GM23338 (cell line): ENCODE measurements around the gene OSBPL3. TPM values are rescaled to one million over a fixed set of nuclear protein-coding genes. Genes with fewer than 3 reads are reported as not detected.

Source experiments
- ATAC-seq: fragments of 200-7000 bp; cut with Tn5 transposase; 3 replicates; pipeline ENCODE4 v1.9.1; 2020
- DNase-seq: peaks from one replicate; pipeline ENCODE4 v3.0.0-alpha.2; 2015; ENCODE audit warnings: low spot score
- H2AFZ ChIP-seq: fragments of 200-600 bp; sonication (generic); 2 replicates; pipeline ENCODE4 v1.8.0; 2016; ENCODE audit warnings: antibody characterized with exemption, mild to moderate bottlenecking, moderate library complexity
- H3F3A ChIP-seq: fragments of 200-600 bp; sonication (generic); replicated peaks from 2 replicates; pipeline ENCODE4 v1.8.0; 2017; ENCODE audit warnings: antibody characterized with exemption, mixed run types, low read depth
- H3K27ac ChIP-seq: fragments of 200-600 bp; sonication (generic); 2 replicates; pipeline ENCODE4 v1.6.1; 2016; ENCODE audit warnings: low read depth
- H3K27me3 ChIP-seq: fragments of 200-600 bp; sonication (generic); 2 replicates; pipeline ENCODE4 v1.8.0; 2016; ENCODE audit warnings: mild to moderate bottlenecking, mixed run types, moderate library complexity; ENCODE audit not compliant: insufficient read depth
- H3K36me3 ChIP-seq: fragments of 200-600 bp; sonication (generic); 2 replicates; pipeline ENCODE4 v1.8.0; 2016; ENCODE audit warnings: mild to moderate bottlenecking; ENCODE audit not compliant: insufficient read depth
- H3K4me1 ChIP-seq: fragments of 200-600 bp; sonication (generic); 2 replicates; pipeline ENCODE4 v1.8.0; 2016; ENCODE audit warnings: mild to moderate bottlenecking, moderate library complexity; ENCODE audit not compliant: insufficient read depth
- H3K4me2 ChIP-seq: fragments of 200-600 bp; sonication (generic); 2 replicates; pipeline ENCODE4 v1.7.1; 2017; ENCODE audit warnings: mixed run types
- H3K4me3 ChIP-seq: fragments of 200-600 bp; sonication (generic); 2 replicates; pipeline ENCODE4 v1.6.1; 2016; ENCODE audit warnings: mixed run types
- H3K79me2 ChIP-seq: fragments of 200-600 bp; sonication (generic); replicated peaks from 2 replicates; pipeline ENCODE4 v1.8.0; 2017; ENCODE audit warnings: mild to moderate bottlenecking; ENCODE audit not compliant: insufficient read depth
- H3K9me2 ChIP-seq: fragments of 200-600 bp; sonication (generic); 2 replicates; pipeline ENCODE4 v1.8.0; 2017; ENCODE audit not compliant: insufficient read depth
- H4K20me1 ChIP-seq: fragments of 200-600 bp; sonication (generic); replicated peaks from 2 replicates; pipeline ENCODE4 v1.8.0; 2017; ENCODE audit warnings: mild to moderate bottlenecking; ENCODE audit not compliant: insufficient read depth
- H3K27ac Mint-ChIP-seq: 2 replicates; pipeline ENCODE4 v1.8.0; 2020; ENCODE audit warnings: inconsistent platforms, mild to moderate bottlenecking, moderate library complexity, mixed read lengths
- H3K27me3 Mint-ChIP-seq: 3 replicates; pipeline ENCODE4 v1.8.0; 2022; ENCODE audit warnings: low read depth, mild to moderate bottlenecking, moderate library complexity, mixed read lengths, inconsistent platforms; ENCODE audit not compliant: insufficient read depth, poor library complexity
- H3K36me3 Mint-ChIP-seq: 3 replicates; pipeline ENCODE4 v1.8.0; 2021; ENCODE audit warnings: low read depth, mild to moderate bottlenecking, inconsistent platforms, moderate library complexity, mixed read lengths
- H3K4me1 Mint-ChIP-seq: 3 replicates; pipeline ENCODE4 v1.8.0; 2020; ENCODE audit warnings: mild to moderate bottlenecking, inconsistent platforms, mixed read lengths
- H3K4me3 Mint-ChIP-seq: 3 replicates; pipeline ENCODE4 v1.8.0; 2021; ENCODE audit warnings: moderate library complexity, mild to moderate bottlenecking, inconsistent platforms, mixed read lengths
- H3K9me3 Mint-ChIP-seq: 3 replicates; pipeline ENCODE4 v1.8.0; 2020; ENCODE audit warnings: moderate library complexity, mild to moderate bottlenecking, inconsistent platforms, mixed read lengths
- CREB1 ChIP-seq: fragments of 250-450 bp; sonication (Bioruptor Pico); IDR thresholded peaks from 2 replicates; pipeline ENCODE4 v1.5.0; 2020; ENCODE audit warnings: low read depth, mild to moderate bottlenecking, moderate library complexity
- ETS1 ChIP-seq: IDR thresholded peaks from 2 replicates; pipeline ENCODE4 v1.6.1; 2016; ENCODE audit warnings: antibody characterized with exemption
- EZH2 ChIP-seq: fragments of 200-600 bp; sonication (generic); IDR thresholded peaks from one replicate; pipeline ENCODE4 v1.8.0; 2017; ENCODE audit warnings: antibody characterized with exemption, mild to moderate bottlenecking, low read depth; ENCODE audit not compliant: unreplicated experiment
- EZH2phosphoT487 ChIP-seq: fragments of 200-600 bp; sonication (generic); IDR thresholded peaks from one replicate; pipeline ENCODE4 v1.8.1; 2018; ENCODE audit warnings: antibody characterized with exemption; ENCODE audit not compliant: unreplicated experiment
- JUNB ChIP-seq: IDR thresholded peaks from one replicate; pipeline ENCODE4 v1.6.1; 2016; ENCODE audit warnings: antibody characterized with exemption; ENCODE audit not compliant: unreplicated experiment
- NANOG ChIP-seq: IDR thresholded peaks from 2 replicates; pipeline ENCODE4 v1.6.1; 2016; ENCODE audit warnings: antibody characterized with exemption, borderline replicate concordance
- POLR2AphosphoS5 ChIP-seq: IDR thresholded peaks from 2 replicates; pipeline ENCODE4 v1.6.1; 2016; ENCODE audit warnings: antibody characterized with exemption, low read depth
- STAT1 ChIP-seq: IDR thresholded peaks from one replicate; pipeline ENCODE4 v1.6.1; 2016; ENCODE audit warnings: antibody characterized with exemption; ENCODE audit not compliant: unreplicated experiment
- ZNF331 ChIP-seq: fragments of 250-450 bp; sonication (Bioruptor Pico); IDR thresholded peaks from 2 replicates; pipeline ENCODE4 v1.5.0; 2020; ENCODE audit warnings: low read depth, mild to moderate bottlenecking, moderate library complexity
- polyA plus RNA-seq: library from polyadenylated mRNA; unstranded; fragments of >200 nt; fragmentation: Nextera tagmentation; extraction: Ambion mirVana; gene quantifications from 2 replicates; pipeline ENCODE4 v1.2.1, GENCODE V29; 2016
- total RNA-seq: library from RNA; depleted of rRNA; stranded (reverse); fragments of >200 nt; shearing (Covaris generic); gene quantifications from 2 replicates; pipeline ENCODE4 v1.2.3, GENCODE V29; 2014
- TF ChIP-seq, protein P1 (sequence below): fragments of 250-450 bp; sonication (Bioruptor Pico); IDR thresholded peaks from 2 replicates; pipeline ENCODE4 v1.5.0; 2020; ENCODE audit warnings: mild to moderate bottlenecking, moderate library complexity

The OSBPL3 gene
- total and polyA plus RNA-seq, 2 experiments from 2014 or later = 7.2 to 15.7 TPM

DNA sequence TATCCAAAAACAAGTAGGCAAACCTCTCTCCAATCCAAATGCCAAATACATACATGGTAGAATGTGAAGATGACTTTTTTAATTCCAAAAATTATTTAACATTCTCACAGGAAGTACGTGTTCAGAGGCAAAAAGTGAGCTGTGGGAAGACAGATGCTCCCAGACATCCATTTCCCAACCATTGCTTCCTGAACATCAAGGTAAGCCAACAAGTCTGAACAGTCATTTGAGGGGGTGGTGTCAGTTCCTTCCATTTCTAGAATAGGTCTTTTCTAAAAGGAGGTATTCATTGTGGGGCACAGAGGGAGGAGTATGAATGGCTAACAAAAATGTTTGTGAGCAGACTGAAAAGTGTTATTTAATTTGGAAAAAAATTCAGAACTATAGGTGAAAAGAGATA is 49.1 kb downstream of the OSBPL3 start (continued):
- TF ChIP-seq, protein P1, sequence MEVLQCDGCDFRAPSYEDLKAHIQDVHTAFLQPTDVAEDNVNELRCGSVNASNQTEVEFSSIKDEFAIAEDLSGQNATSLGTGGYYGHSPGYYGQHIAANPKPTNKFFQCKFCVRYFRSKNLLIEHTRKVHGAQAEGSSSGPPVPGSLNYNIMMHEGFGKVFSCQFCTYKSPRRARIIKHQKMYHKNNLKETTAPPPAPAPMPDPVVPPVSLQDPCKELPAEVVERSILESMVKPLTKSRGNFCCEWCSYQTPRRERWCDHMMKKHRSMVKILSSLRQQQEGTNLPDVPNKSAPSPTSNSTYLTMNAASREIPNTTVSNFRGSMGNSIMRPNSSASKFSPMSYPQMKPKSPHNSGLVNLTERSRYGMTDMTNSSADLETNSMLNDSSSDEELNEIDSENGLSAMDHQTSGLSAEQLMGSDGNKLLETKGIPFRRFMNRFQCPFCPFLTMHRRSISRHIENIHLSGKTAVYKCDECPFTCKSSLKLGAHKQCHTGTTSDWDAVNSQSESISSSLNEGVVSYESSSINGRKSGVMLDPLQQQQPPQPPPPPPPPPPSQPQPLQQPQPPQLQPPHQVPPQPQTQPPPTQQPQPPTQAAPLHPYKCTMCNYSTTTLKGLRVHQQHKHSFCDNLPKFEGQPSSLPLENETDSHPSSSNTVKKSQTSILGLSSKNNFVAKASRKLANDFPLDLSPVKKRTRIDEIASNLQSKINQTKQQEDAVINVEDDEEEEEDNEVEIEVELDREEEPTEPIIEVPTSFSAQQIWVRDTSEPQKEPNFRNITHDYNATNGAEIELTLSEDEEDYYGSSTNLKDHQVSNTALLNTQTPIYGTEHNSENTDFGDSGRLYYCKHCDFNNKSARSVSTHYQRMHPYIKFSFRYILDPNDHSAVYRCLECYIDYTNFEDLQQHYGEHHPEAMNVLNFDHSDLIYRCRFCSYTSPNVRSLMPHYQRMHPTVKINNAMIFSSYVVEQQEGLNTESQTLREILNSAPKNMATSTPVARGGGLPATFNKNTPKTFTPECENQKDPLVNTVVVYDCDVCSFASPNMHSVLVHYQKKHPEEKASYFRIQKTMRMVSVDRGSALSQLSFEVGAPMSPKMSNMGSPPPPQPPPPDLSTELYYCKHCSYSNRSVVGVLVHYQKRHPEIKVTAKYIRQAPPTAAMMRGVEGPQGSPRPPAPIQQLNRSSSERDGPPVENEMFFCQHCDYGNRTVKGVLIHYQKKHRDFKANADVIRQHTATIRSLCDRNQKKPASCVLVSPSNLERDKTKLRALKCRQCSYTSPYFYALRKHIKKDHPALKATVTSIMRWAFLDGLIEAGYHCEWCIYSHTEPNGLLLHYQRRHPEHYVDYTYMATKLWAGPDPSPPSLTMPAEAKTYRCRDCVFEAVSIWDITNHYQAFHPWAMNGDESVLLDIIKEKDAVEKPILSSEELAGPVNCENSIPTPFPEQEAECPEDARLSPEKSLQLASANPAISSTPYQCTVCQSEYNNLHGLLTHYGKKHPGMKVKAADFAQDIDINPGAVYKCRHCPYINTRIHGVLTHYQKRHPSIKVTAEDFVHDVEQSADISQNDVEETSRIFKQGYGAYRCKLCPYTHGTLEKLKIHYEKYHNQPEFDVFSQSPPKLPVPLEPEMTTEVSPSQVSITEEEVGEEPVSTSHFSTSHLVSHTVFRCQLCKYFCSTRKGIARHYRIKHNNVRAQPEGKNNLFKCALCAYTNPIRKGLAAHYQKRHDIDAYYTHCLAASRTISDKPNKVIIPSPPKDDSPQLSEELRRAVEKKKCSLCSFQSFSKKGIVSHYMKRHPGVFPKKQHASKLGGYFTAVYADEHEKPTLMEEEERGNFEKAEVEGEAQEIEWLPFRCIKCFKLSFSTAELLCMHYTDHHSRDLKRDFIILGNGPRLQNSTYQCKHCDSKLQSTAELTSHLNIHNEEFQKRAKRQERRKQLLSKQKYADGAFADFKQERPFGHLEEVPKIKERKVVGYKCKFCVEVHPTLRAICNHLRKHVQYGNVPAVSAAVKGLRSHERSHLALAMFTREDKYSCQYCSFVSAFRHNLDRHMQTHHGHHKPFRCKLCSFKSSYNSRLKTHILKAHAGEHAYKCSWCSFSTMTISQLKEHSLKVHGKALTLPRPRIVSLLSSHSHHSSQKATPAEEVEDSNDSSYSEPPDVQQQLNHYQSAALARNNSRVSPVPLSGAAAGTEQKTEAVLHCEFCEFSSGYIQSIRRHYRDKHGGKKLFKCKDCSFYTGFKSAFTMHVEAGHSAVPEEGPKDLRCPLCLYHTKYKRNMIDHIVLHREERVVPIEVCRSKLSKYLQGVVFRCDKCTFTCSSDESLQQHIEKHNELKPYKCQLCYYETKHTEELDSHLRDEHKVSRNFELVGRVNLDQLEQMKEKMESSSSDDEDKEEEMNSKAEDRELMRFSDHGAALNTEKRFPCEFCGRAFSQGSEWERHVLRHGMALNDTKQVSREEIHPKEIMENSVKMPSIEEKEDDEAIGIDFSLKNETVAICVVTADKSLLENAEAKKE (CRISPR knock-in tag) = no peak
- TF ChIP-seq POLR2AphosphoS5 (no peak), NANOG (no peak), JUNB (no peak), ETS1 (no peak), STAT1 (no peak)

- no peak for DNase-seq
- H3K4me3 Mint-ChIP-seq = no peak overlapping the region
- TF ChIP-seq ZNF331 (no peak), CREB1 (CRISPR knock-in tag) (no peak), EZH2phosphoT487 (no peak), EZH2 (no peak), ETS1 (no peak), STAT1 (no peak)
Measured at GRCh38 chr7:24926623-24927524, 53.1 kb downstream of the OSBPL3 start.

More at GRCh38 chr7:24926623-24927524, 53.1 kb downstream of the OSBPL3 start:
- Histone ChIP-seq H3K36me3 (no peaks in the 10 kb centered on the region), H3K27ac (no peak overlapping the region), H3K27me3 (no peaks in the 10 kb centered on the region), H3K79me2 (peaks cover 6% of the 10 kb centered on the region; the same call in 1 of the 2 replicates), H4K20me1 (no peaks in the 10 kb centered on the region), H3K4me3 (no peak overlapping the region), H3K9me2 (no peaks in the 10 kb centered on the region), H3F3A (no peaks in the 10 kb centered on the region), H2AFZ (no peak overlapping the region), H3K4me2 (no peak overlapping the region), H3K4me1 (peaks cover 24% of the 10 kb centered on the region)
- peaks cover 34% of the 10 kb centered on the region for H3K4me1 Mint-ChIP-seq
- no peaks in the 10 kb centered on the region for H3K27me3 Mint-ChIP-seq
- H3K36me3 Mint-ChIP-seq = peaks cover 7% of the 10 kb centered on the region; the same call in 2 of the 3 replicates
- peak overlapping the region; percentile 76; the same call in 1 of the 2 replicates for H3K27ac Mint-ChIP-seq
- peaks cover 3% of the 10 kb centered on the region; the same call in 2 of the 3 replicates for H3K9me3 Mint-ChIP-seq
- ATAC-seq = no peak
